GM12878 (cell line): ENCODE measurements around the gene MYADM. TPM values are rescaled to one million over a fixed set of nuclear protein-coding genes. Genes with fewer than 3 reads are reported as not detected.

Experiments used
- ATAC-seq: fragments of 200-7000 bp; cut with Tn5 transposase; 3 replicates; pipeline ENCODE4 v1.9.1; 2020; ENCODE audit warnings: mild to moderate bottlenecking, moderate library complexity
- BruUV-seq: library from RNA; stranded (reverse); fragments of 400-500 nt; replicated peaks from 2 replicates; lab custom pipeline; 2021; lab: Mats Ljungman, UMichigan
- CTCF ChIA-PET: fragments of 300-600 bp; sonication (Branson Sonifier 250); formaldehyde crosslinking; extraction: SDS; loops from one replicate; lab custom pipeline; 2021; ENCODE audit warnings: inconsistent platforms; lab: Yijun Ruan, JAX
- POLR2A ChIA-PET: fragments of 350-600 bp; formaldehyde crosslinking; extraction: SDS; loops from one replicate; lab custom pipeline; 2021; ENCODE audit warnings: inconsistent platforms; lab: Charles Lee
- RAD21 ChIA-PET: fragments of 300-600 bp; sonication (Branson Sonifier 250); formaldehyde crosslinking; loops from one replicate; lab custom pipeline; 2023; ENCODE audit warnings: antibody characterized with exemption; ENCODE audit not compliant: unreplicated experiment; lab: Charles Lee
- SMC1A ChIA-PET: fragments of 300-600 bp; sonication (Branson Sonifier 250); formaldehyde crosslinking; loops from one replicate; lab custom pipeline; 2023; ENCODE audit not compliant: unreplicated experiment, uncharacterized antibody; lab: Charles Lee
- DNase-seq: peaks from one replicate; pipeline ENCODE4 v3.0.0-alpha.2; 2011; ENCODE audit warnings: low read depth, low spot score
- FAIRE-seq: peaks from 3 replicates; lab custom pipeline; 2011; peaks lifted over from hg19 to GRCh38; lab: Jason Lieb, UNC
- H2AFZ ChIP-seq: 2 replicates; pipeline ENCODE4 v1.6.0; 2011; ENCODE audit warnings: low read depth, low read length, control low read depth; ENCODE audit not compliant: control insufficient read depth
- H3K27ac ChIP-seq: 2 replicates; pipeline ENCODE4 v1.5.1; 2011; ENCODE audit warnings: control low read depth; ENCODE audit not compliant: control insufficient read depth, insufficient read depth
- H3K27me3 ChIP-seq, 2 experiments: replicated peaks in 1 of 2; 2 replicates each; pipeline versions ENCODE4 v1.6.0 to v1.6.1; 2011; ENCODE audit warnings: low read length in 1 of 2; ENCODE audit not compliant: control insufficient read depth in 2 of 2, insufficient read depth in 2 of 2
- H3K36me3 ChIP-seq, 2 experiments: 2 replicates each; pipeline ENCODE4 v1.5.1; 2011; ENCODE audit warnings: low read length in 1 of 2; ENCODE audit not compliant: control insufficient read depth in 2 of 2, insufficient read depth in 2 of 2
- H3K4me1 ChIP-seq: 2 replicates; pipeline ENCODE4 v1.6.1; 2011; ENCODE audit warnings: mild to moderate bottlenecking, low read length, moderate library complexity, mixed read lengths; ENCODE audit not compliant: control insufficient read depth, insufficient read depth
- H3K4me2 ChIP-seq: 2 replicates; pipeline ENCODE4 v1.6.0; 2011; ENCODE audit warnings: control low read depth; ENCODE audit not compliant: control insufficient read depth, insufficient read depth
- H3K4me3 ChIP-seq: fragments of 200-600 bp; sonication (generic); 2 replicates; pipeline ENCODE4 v1.5.1; 2016
- H3K79me2 ChIP-seq: 2 replicates; pipeline ENCODE4 v1.6.0; 2011; ENCODE audit warnings: low read length; ENCODE audit not compliant: control insufficient read depth, insufficient read depth
- H3K9ac ChIP-seq: 2 replicates; pipeline ENCODE4 v1.8.0; 2011; ENCODE audit warnings: low read length, control low read depth, mixed read lengths; ENCODE audit not compliant: control insufficient read depth, insufficient read depth
- H3K9me3 ChIP-seq: replicated peaks from 3 replicates; pipeline ENCODE4 v1.5.1; 2011; ENCODE audit warnings: mild to moderate bottlenecking, low read length; ENCODE audit not compliant: control insufficient read depth, insufficient read depth
- H4K20me1 ChIP-seq: 2 replicates; pipeline ENCODE4 v1.6.0; 2011; ENCODE audit not compliant: control insufficient read depth, insufficient read depth
- BCL11A ChIP-seq: IDR thresholded peaks from 2 replicates; pipeline ENCODE4 v1.6.1; 2011; ENCODE audit warnings: low read depth, low read length
- CEBPB ChIP-seq, 2 experiments: fragments of 150-350 bp in 1 of 2; IDR thresholded peaks; 2 replicates each; pipeline ENCODE4 v1.6.1; 2012 to 2014; ENCODE audit warnings: low read depth in 2 of 2, low read length in 2 of 2, borderline replicate concordance in 1 of 2, inconsistent platforms in 1 of 2
- CTCF ChIP-seq, 3 experiments: IDR thresholded peaks in 2 of 3; conservative IDR thresholded peaks in 1 of 3; 2 replicates each; pipeline ENCODE4 v1.5.1; 2011; ENCODE audit warnings: low read depth in 3 of 3, low read length in 3 of 3, mild to moderate bottlenecking in 3 of 3, control low read depth in 2 of 3, moderate library complexity in 2 of 3, inconsistent platforms in 1 of 3, mixed read lengths in 1 of 3; ENCODE audit not compliant: control insufficient read depth in 2 of 3, insufficient read depth in 1 of 3; ENCODE audit errors: extremely low read depth in 1 of 3
- ELK1 ChIP-seq: IDR thresholded peaks from 2 replicates; pipeline ENCODE4 v1.6.1; 2012; ENCODE audit warnings: low read depth, low read length, improper control_type of control experiment
- KAT2A ChIP-seq: conservative IDR thresholded peaks from 2 replicates; pipeline ENCODE4 v1.6.1; 2011; ENCODE audit warnings: low read depth, low read length; ENCODE audit not compliant: control insufficient read depth
- PKNOX1 ChIP-seq: fragments of 450-650 bp; IDR thresholded peaks from 2 replicates; pipeline ENCODE4 v1.6.1; 2016; ENCODE audit warnings: mild to moderate bottlenecking
- RFX5 ChIP-seq: IDR thresholded peaks from 2 replicates; pipeline ENCODE4 v1.6.1; 2011; ENCODE audit warnings: low read depth, low read length, improper control_type of control experiment
- STAT1 ChIP-seq: fragments of 450-650 bp; conservative IDR thresholded peaks from 2 replicates; pipeline ENCODE4 v1.6.1; 2014; ENCODE audit warnings: antibody characterized with exemption, mild to moderate bottlenecking
- SUZ12 ChIP-seq: fragments of 200-600 bp; sonication (generic); IDR thresholded peaks from one replicate; pipeline ENCODE4 v1.6.1; 2018; ENCODE audit warnings: antibody characterized with exemption, mild to moderate bottlenecking; ENCODE audit not compliant: unreplicated experiment
- TCF12 ChIP-seq: IDR thresholded peaks from 2 replicates; pipeline ENCODE4 v1.6.1; 2011; ENCODE audit warnings: low read depth, mild to moderate bottlenecking, low read length
- TCF7 ChIP-seq: IDR thresholded peaks from 2 replicates; pipeline ENCODE4 v1.6.1; 2014; ENCODE audit warnings: antibody characterized with exemption, borderline replicate concordance
- WRNIP1 ChIP-seq: IDR thresholded peaks from 2 replicates; pipeline ENCODE4 v1.6.1; 2011; ENCODE audit warnings: low read depth, low read length, improper control_type of control experiment, borderline replicate concordance
- ZBTB11 ChIP-seq: fragments of 450-650 bp; formaldehyde crosslinking; IDR thresholded peaks from 2 replicates; pipeline ENCODE4 v1.5.0; 2022; ENCODE audit warnings: mild to moderate bottlenecking, missing genetic modification characterization
- WGBS: methylation state at CpG from one replicate; pipeline ENCODE4 v1.1.6; 2016; ENCODE audit warnings: low lambda C conversion rate; ENCODE audit not compliant: insufficient replicate concordance, insufficient coverage; ENCODE audit errors: missing lambda C conversion rate; 5-methylcytosine and 5-hydroxymethylcytosine counted together
- in situ Hi-C: fragments of 300-500 bp; cut with MboI; formaldehyde crosslinking; loops from 9 replicates; pipeline ENCODE4 v1.14.3; 2018; ENCODE audit warnings: mixed read lengths
- intact Hi-C: fragments of 100-400 bp; cut with micrococcal nuclease; formaldehyde crosslinking; loops from one replicate; pipeline ENCODE4 v1.14.2; 2022; ENCODE audit not compliant: unreplicated experiment
- polyA plus RNA-seq, 11 experiments: library from polyadenylated mRNA; depleted of rRNA in 4 of 11; unstranded in 6 of 11; stranded (reverse) in 5 of 11; fragments of >200 nt; fragmentation: Nextera tagmentation in 4 of 11; fragmentation: Illumina TruSeq in 1 of 11; extraction: Ambion mirVana in 4 of 11; extraction: Trizol in 1 of 11; gene quantifications; 1 replicate in 1 of 11; 2 replicates in 10 of 11; pipeline versions ENCODE4 v1.2.1 to v1.2.3, GENCODE V29; 2011 to 2016; ENCODE audit warnings: inconsistent platforms in 2 of 11, missing spikeins in 2 of 11, low read depth in 1 of 11
- total RNA-seq, 4 experiments: library from RNA; depleted of rRNA in 3 of 4; stranded (reverse); fragments of >200 nt in 3 of 4; fragmentation: Illumina TruSeq in 1 of 4; extraction: Trizol in 1 of 4; gene quantifications; 2 replicates each; pipeline versions ENCODE4 v1.2.1 to v1.2.3, GENCODE V29; 2013 to 2021

The MYADM gene
- total and polyA plus RNA-seq, 10 of the 15 experiments (the other 5 are each of a cell fraction or from before 2014, with no cell fraction given), result 0.04 to 0.46 (median 0.10) TPM

- no peak for TF ChIP-seq RFX5
- TF ChIP-seq ZBTB11 (CRISPR knock-in tag), result no peak
- TF ChIP-seq WRNIP1, result no peak
- no peak for TF ChIP-seq CEBPB (IDR thresholded peaks at IDR 0.05; ENCODE audit: borderline replicate concordance in 1 of 2, low read depth in 2 of 2, low read length in 2 of 2)
Observed at GRCh38 chr19:53875602-53876325, 8.1 kb downstream of the MYADM start (continued).

GRCh38 chr19:53876651-53877224, 9.1 kb downstream of the MYADM start:
- Histone ChIP-seq H2AFZ (no peak overlapping the region), H3K36me3 (no peaks in the 10 kb centered on the region), H3K9me3 (no peaks in the 10 kb centered on the region; the same call in 2 of the 3 replicates), H3K79me2 (no peaks in the 10 kb centered on the region), H3K4me2 (no peak overlapping the region), H3K4me1 (no peaks in the 10 kb centered on the region), H3K27me3 (no peaks in the 10 kb centered on the region), H4K20me1 (no peaks in the 10 kb centered on the region), H3K4me3 (no peak overlapping the region), H3K27ac (no peak overlapping the region), H3K9ac (no peak overlapping the region)
- intact Hi-C loops, result no loop called here
- ATAC-seq (no peak), FAIRE-seq (no peak), DNase-seq (no peak)
- ChIA-PET RAD21 (no interaction called here), CTCF (interaction anchor here (1.2 kb wide), 1 partner anchor 147 kb away, joined by 3 read pairs; no protein-coding TSS in a partner anchor), POLR2A (no interaction called here), SMC1A (no interaction called here)
- 10% methylated on average over 5 of the region's 6 CpGs for WGBS
- BruUV-seq, result no TSS peak
- in situ Hi-C loops, result no loop called here
- TF ChIP-seq TCF7 (no peak), SUZ12 (no peak), ELK1 (no peak), KAT2A (no peak), PKNOX1 (no peak), BCL11A (no peak), STAT1 (no peak), CTCF (IDR thresholded peaks at IDR 0.05 in 2 of 3, conservative IDR thresholded peaks at IDR 0.05 in 1 of 3; ENCODE audit: control insufficient read depth in 2 of 3, extremely low read depth in 1 of 3, insufficient read depth in 1 of 3, low read depth in 3 of 3, low read length in 3 of 3) (no peak), TCF12 (no peak)
